Neural cell (in vitro differentiated cells): Measurements from ENCODE around the gene LTBP1.

Experiments used
- EZH2 ChIP-seq: fragments of 200-600, 300-800 bp; shearing (Covaris generic), sonication (generic); IDR thresholded peaks from 2 replicates; pipeline ENCODE4 v1.6.1; 2014; ENCODE audit warnings: antibody characterized with exemption, low read length, borderline replicate concordance, mild to moderate bottlenecking; ENCODE audit not compliant: insufficient read depth, poor library complexity, severe bottlenecking
- RAD21 ChIP-seq: fragments of 450-650 bp; conservative IDR thresholded peaks from 2 replicates; pipeline ENCODE4 v1.6.1; 2014; ENCODE audit warnings: antibody characterized with exemption, mild to moderate bottlenecking, moderate library complexity

DNA sequence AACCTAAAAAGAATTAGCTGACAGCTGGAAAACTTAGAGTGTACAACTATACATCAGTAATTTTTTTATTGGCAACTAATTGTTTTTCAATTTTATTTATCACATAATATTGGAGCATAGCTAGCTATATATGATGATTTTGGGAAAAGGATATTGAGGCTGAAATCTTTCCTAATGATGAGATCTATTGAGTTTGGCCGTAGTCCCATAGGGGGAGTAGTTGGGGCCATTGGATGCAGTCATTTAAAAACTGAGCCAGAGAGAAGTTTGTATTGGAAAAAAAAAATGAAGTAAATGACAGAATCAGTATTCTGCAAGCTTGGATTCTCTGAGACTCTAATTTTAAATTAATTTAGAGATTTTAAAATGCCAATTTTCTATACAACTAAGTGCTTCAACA, 179.8 kb downstream of the LTBP1 start:
- TF ChIP-seq RAD21: no peak
- TF ChIP-seq EZH2: no peak
